K562 (cell line): ENCODE data around the gene DYNC2H1.

Experiments
- CREM ChIP-seq: IDR thresholded peaks from 2 replicates; pipeline ENCODE4 v1.6.1; 2014; ENCODE audit warnings: antibody characterized with exemption, low read depth
- CTCF ChIP-seq, 3 experiments: IDR thresholded peaks in 2 of 3; conservative IDR thresholded peaks in 1 of 3; 2 replicates each; pipeline ENCODE4 v1.5.1; 2011 to 2012; ENCODE audit warnings: low read length in 3 of 3, mild to moderate bottlenecking in 3 of 3, control low read depth in 2 of 3, improper control_type of control experiment in 1 of 3, inconsistent platforms in 1 of 3, low read depth in 1 of 3, mixed read lengths in 1 of 3, moderate library complexity in 1 of 3; ENCODE audit not compliant: insufficient read depth in 2 of 3
- LARP7 ChIP-seq: fragments of 450-650 bp; IDR thresholded peaks from 2 replicates; pipeline ENCODE4 v1.6.1; 2016
- TF ChIP-seq, protein P1 (sequence below): fragments of 450-650 bp; IDR thresholded peaks from 2 replicates; pipeline ENCODE4 v1.6.1; 2017; ENCODE audit warnings: mild to moderate bottlenecking, moderate library complexity
- TF ChIP-seq, protein P2 (sequence below): sonication (generic); formaldehyde crosslinking; IDR thresholded peaks from 2 replicates; pipeline ENCODE4 v1.8.1; 2023; ENCODE audit warnings: mild to moderate bottlenecking, missing genetic modification reagents

DNA sequence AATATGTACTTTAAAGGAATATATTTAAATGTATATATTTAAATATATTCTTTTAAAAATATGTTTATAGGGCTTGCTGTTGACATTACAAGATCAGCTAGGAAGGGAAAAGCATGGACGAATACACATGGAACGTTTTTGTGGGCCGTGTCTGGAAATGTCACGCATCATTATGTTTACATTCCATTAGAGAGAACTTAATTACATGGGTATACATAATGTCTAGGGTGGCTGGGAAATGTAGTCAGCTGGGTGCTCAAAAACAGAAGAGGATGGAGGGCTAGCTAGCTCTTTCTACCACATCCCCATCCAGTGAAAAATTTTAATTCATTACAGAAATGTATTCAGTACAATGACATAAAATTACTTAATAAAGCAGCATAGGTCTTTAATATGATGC, 371.2 kb downstream of the DYNC2H1 start:
- TF ChIP-seq LARP7 (no peak), CREM (no peak), CTCF (IDR thresholded peaks at IDR 0.05 in 2 of 3, conservative IDR thresholded peaks at IDR 0.05 in 1 of 3; ENCODE audit: insufficient read depth in 2 of 3, low read depth in 1 of 3, low read length in 3 of 3) (no peak)
- TF ChIP-seq, protein P1, sequence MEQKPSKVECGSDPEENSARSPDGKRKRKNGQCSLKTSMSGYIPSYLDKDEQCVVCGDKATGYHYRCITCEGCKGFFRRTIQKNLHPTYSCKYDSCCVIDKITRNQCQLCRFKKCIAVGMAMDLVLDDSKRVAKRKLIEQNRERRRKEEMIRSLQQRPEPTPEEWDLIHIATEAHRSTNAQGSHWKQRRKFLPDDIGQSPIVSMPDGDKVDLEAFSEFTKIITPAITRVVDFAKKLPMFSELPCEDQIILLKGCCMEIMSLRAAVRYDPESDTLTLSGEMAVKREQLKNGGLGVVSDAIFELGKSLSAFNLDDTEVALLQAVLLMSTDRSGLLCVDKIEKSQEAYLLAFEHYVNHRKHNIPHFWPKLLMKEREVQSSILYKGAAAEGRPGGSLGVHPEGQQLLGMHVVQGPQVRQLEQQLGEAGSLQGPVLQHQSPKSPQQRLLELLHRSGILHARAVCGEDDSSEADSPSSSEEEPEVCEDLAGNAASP, result no peak
- TF ChIP-seq, protein P2, sequence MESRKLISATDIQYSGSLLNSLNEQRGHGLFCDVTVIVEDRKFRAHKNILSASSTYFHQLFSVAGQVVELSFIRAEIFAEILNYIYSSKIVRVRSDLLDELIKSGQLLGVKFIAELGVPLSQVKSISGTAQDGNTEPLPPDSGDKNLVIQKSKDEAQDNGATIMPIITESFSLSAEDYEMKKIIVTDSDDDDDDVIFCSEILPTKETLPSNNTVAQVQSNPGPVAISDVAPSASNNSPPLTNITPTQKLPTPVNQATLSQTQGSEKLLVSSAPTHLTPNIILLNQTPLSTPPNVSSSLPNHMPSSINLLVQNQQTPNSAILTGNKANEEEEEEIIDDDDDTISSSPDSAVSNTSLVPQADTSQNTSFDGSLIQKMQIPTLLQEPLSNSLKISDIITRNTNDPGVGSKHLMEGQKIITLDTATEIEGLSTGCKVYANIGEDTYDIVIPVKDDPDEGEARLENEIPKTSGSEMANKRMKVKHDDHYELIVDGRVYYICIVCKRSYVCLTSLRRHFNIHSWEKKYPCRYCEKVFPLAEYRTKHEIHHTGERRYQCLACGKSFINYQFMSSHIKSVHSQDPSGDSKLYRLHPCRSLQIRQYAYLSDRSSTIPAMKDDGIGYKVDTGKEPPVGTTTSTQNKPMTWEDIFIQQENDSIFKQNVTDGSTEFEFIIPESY (CRISPR knock-in tag), result no peak
